Liver (tissue), 3 donors: ENCODE results near the gene CITED2.

Source experiments
- EGR1 ChIP-seq, 2 donors: IDR thresholded peaks; 2 replicates each; pipeline ENCODE4 v1.6.1; 2016 to 2018; ENCODE audit warnings: antibody characterized with exemption in 2 of 2, low read depth in 2 of 2
- FOXA2 ChIP-seq: IDR thresholded peaks from 2 replicates; pipeline ENCODE4 v1.6.1; 2016; ENCODE audit warnings: antibody characterized with exemption
- GABPA ChIP-seq, 2 donors: IDR thresholded peaks in 1 of 2; conservative IDR thresholded peaks in 1 of 2; 2 replicates each; pipeline ENCODE4 v1.6.1; 2016; ENCODE audit warnings: antibody characterized with exemption in 2 of 2, mild to moderate bottlenecking in 1 of 2, moderate library complexity in 1 of 2
- JUND ChIP-seq, 2 donors: IDR thresholded peaks; 2 replicates each; pipeline ENCODE4 v1.6.1; 2016; ENCODE audit warnings: antibody characterized with exemption in 2 of 2
- RXRA ChIP-seq, 2 donors: IDR thresholded peaks; 2 replicates each; pipeline ENCODE4 v1.6.1; 2017 to 2018; ENCODE audit warnings: antibody characterized with exemption in 2 of 2, mild to moderate bottlenecking in 1 of 2
- SP1 ChIP-seq: IDR thresholded peaks from 2 replicates; pipeline ENCODE4 v1.6.1; 2018; ENCODE audit warnings: antibody characterized with exemption, mild to moderate bottlenecking
- TAF1 ChIP-seq: conservative IDR thresholded peaks from 2 replicates; pipeline ENCODE4 v1.6.1; 2016; ENCODE audit warnings: antibody characterized with exemption, mild to moderate bottlenecking
- YY1 ChIP-seq: IDR thresholded peaks from 2 replicates; pipeline ENCODE4 v1.6.1; 2016; ENCODE audit warnings: antibody characterized with exemption, mild to moderate bottlenecking
- TF ChIP-seq, protein P1 (sequence below): IDR thresholded peaks from 2 replicates; pipeline ENCODE4 v1.6.1; 2016; ENCODE audit warnings: antibody characterized with exemption
- TF ChIP-seq, protein P2 (sequence below): fragments of 150-350 bp; IDR thresholded peaks from 2 replicates; pipeline ENCODE4 v1.5.1; 2017; ENCODE audit warnings: improper control_type of control experiment, low read depth, low read length; ENCODE audit not compliant: missing input control
- TF ChIP-seq, protein P3 (sequence below): IDR thresholded peaks from 2 replicates; pipeline ENCODE4 v1.6.1; 2016; ENCODE audit warnings: antibody characterized with exemption
- TF ChIP-seq, protein P4 (sequence below): IDR thresholded peaks from 2 replicates; pipeline ENCODE4 v1.6.1; 2016; ENCODE audit warnings: antibody characterized with exemption, mild to moderate bottlenecking
- donor health status: healthy.
- donor health status: healthy.

DNA sequence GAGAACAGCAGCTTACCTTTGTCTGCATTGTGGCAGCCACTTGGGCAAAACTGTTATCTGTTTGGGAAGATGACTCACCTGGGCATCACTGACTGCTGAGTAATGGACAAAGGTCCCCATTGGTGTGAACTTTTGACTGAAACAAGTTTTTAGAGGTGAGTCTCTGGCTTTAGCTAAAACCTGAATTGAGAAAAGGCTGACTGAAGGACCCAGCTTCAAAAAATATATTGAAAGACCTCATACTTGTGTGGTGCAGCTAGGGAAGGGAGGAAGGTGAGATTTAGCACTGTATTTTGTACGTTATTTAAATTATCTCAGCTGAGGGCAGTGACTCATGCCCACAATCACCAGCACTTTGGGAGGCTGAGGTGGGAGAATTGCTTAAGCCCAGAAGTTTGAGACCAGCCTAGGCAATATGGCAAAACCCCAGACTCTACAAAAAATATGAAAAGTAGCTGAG is 4.5 kb upstream of the CITED2 start:
- TF ChIP-seq, protein P1, sequence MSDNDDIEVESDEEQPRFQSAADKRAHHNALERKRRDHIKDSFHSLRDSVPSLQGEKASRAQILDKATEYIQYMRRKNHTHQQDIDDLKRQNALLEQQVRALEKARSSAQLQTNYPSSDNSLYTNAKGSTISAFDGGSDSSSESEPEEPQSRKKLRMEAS: peak; percentile 31
- TF ChIP-seq, protein P2, sequence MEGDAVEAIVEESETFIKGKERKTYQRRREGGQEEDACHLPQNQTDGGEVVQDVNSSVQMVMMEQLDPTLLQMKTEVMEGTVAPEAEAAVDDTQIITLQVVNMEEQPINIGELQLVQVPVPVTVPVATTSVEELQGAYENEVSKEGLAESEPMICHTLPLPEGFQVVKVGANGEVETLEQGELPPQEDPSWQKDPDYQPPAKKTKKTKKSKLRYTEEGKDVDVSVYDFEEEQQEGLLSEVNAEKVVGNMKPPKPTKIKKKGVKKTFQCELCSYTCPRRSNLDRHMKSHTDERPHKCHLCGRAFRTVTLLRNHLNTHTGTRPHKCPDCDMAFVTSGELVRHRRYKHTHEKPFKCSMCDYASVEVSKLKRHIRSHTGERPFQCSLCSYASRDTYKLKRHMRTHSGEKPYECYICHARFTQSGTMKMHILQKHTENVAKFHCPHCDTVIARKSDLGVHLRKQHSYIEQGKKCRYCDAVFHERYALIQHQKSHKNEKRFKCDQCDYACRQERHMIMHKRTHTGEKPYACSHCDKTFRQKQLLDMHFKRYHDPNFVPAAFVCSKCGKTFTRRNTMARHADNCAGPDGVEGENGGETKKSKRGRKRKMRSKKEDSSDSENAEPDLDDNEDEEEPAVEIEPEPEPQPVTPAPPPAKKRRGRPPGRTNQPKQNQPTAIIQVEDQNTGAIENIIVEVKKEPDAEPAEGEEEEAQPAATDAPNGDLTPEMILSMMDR: no peak
- TF ChIP-seq, protein P3, sequence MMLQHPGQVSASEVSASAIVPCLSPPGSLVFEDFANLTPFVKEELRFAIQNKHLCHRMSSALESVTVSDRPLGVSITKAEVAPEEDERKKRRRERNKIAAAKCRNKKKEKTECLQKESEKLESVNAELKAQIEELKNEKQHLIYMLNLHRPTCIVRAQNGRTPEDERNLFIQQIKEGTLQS: peak; percentile 96
- TF ChIP-seq, protein P4, sequence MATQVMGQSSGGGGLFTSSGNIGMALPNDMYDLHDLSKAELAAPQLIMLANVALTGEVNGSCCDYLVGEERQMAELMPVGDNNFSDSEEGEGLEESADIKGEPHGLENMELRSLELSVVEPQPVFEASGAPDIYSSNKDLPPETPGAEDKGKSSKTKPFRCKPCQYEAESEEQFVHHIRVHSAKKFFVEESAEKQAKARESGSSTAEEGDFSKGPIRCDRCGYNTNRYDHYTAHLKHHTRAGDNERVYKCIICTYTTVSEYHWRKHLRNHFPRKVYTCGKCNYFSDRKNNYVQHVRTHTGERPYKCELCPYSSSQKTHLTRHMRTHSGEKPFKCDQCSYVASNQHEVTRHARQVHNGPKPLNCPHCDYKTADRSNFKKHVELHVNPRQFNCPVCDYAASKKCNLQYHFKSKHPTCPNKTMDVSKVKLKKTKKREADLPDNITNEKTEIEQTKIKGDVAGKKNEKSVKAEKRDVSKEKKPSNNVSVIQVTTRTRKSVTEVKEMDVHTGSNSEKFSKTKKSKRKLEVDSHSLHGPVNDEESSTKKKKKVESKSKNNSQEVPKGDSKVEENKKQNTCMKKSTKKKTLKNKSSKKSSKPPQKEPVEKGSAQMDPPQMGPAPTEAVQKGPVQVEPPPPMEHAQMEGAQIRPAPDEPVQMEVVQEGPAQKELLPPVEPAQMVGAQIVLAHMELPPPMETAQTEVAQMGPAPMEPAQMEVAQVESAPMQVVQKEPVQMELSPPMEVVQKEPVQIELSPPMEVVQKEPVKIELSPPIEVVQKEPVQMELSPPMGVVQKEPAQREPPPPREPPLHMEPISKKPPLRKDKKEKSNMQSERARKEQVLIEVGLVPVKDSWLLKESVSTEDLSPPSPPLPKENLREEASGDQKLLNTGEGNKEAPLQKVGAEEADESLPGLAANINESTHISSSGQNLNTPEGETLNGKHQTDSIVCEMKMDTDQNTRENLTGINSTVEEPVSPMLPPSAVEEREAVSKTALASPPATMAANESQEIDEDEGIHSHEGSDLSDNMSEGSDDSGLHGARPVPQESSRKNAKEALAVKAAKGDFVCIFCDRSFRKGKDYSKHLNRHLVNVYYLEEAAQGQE: peak; percentile 7
- TF ChIP-seq YY1 (peak; percentile 49), SP1 (peak; percentile 56), EGR1 (IDR thresholded peaks at IDR 0.05; ENCODE audit: low read depth in 2 of 2) (no peak), FOXA2 (no peak), RXRA (IDR thresholded peaks at IDR 0.05) (peak; percentile 62 to 84), GABPA (IDR thresholded peaks at IDR 0.05 in 1 of 2, conservative IDR thresholded peaks at IDR 0.05 in 1 of 2) (no peak), TAF1 (no peak), JUND (IDR thresholded peaks at IDR 0.05) (peak; percentile 98 to 99)
